ENCODE results near the gene XKRX. TPM values are rescaled to one million over a fixed set of nuclear protein-coding genes. Genes with fewer than 3 reads are reported as not detected.

The XKRX gene
- total RNA-seq, 1 experiment from 2014 or later = 0.21 TPM

DNA sequence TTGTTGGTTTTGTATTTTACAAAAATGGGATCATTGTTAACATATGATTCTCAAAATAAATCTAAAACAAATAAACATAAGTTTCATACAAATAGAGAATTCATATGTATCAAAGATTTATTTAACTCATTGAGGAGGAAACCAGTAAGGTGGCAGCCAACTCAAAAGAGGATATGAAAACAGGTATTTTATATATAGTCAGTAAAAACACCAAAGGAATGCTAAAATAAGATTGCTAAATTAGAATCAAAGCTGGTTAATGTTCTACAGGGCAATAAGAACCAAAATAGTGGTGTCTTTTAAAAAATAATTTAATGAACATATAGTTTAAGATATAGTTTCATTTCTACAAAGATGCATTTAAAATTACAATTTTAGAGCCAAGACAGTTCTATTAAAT is 23.1 kb downstream of the XKRX start:
- no peaks in the 10 kb centered on the region for H3K4me1 ChIP-seq (ENCODE audit: control insufficient read depth, insufficient read depth, low read length)
- TF ChIP-seq REST (IDR thresholded peaks at IDR 0.05; ENCODE audit: insufficient read depth in 1 of 2, low read depth in 2 of 2, low read length in 1 of 2) (no peak), POLR2AphosphoS5 (IDR thresholded peaks at IDR 0.05; ENCODE audit: low read depth, low read length) (no peak), SIN3A (IDR thresholded peaks at IDR 0.05; ENCODE audit: borderline replicate concordance, insufficient read depth, low read depth, low read length) (no peak), TCF7L2 (IDR thresholded peaks at IDR 0.05; ENCODE audit: low read depth, low read length) (no peak)
- TF ChIP-seq, protein P1, sequence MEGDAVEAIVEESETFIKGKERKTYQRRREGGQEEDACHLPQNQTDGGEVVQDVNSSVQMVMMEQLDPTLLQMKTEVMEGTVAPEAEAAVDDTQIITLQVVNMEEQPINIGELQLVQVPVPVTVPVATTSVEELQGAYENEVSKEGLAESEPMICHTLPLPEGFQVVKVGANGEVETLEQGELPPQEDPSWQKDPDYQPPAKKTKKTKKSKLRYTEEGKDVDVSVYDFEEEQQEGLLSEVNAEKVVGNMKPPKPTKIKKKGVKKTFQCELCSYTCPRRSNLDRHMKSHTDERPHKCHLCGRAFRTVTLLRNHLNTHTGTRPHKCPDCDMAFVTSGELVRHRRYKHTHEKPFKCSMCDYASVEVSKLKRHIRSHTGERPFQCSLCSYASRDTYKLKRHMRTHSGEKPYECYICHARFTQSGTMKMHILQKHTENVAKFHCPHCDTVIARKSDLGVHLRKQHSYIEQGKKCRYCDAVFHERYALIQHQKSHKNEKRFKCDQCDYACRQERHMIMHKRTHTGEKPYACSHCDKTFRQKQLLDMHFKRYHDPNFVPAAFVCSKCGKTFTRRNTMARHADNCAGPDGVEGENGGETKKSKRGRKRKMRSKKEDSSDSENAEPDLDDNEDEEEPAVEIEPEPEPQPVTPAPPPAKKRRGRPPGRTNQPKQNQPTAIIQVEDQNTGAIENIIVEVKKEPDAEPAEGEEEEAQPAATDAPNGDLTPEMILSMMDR (IDR thresholded peaks at IDR 0.05) = no peak
- DNase-seq (ENCODE audit: low read depth, low spot score) (no peak), ATAC-seq (no peak)
- in situ Hi-C loops (cut with HindIII; ENCODE audit: low pct_unique_long_range_greater_than_20kb, low sequenced_read_pairs) = no loop called here
- CTCF ChIA-PET = no interaction called here
- no TSS peak for BruUV-seq (replicated peaks)
- no peaks in the 10 kb centered on the region for H3K36me3 ChIP-seq (ENCODE audit: control insufficient read depth, insufficient read depth, low read length)
- H3K9me3 ChIP-seq (ENCODE audit: control insufficient read depth, insufficient read depth, low read depth, low read length) = 0 out of 2 replicates have a peak, but pooled peaks cover 5% of the 10 kb centered on the region
- intact Hi-C loops (cut with micrococcal nuclease; ENCODE audit: unreplicated experiment) = no loop called here
- no peak overlapping the region for H3K4me3 ChIP-seq (ENCODE audit: low read depth in 2 of 2, low read length in 2 of 2)
- POLR2A ChIA-PET = no interaction called here
- H3K27me3 ChIP-seq (ENCODE audit: control insufficient read depth, insufficient read depth, low read length) = no peaks in the 10 kb centered on the region
- H3K27ac ChIP-seq (ENCODE audit: low read length) = no peak overlapping the region

DNA sequence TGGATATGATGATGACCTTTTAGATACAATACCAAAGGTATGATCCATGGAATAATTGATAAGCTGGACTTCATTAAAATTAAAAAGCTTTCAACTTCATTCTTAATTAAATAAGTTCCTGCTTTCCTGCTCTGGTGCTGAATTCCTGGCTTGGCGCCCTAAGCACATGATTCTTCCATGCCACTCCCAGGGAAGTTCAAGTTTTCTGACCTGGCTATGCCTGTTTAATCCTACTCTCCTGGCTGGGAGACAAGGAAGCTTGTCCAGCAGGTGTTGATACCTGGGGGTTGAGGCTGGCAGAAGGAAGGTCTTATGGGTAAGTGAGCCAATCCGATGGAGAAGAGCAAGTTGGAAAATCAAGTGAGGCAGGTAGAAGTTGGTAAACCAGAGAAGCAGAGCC is 24.3 kb downstream of the XKRX start:
- no peak for ATAC-seq
- POLR2A ChIA-PET = no interaction called here
- H3K27me3 ChIP-seq (ENCODE audit: control insufficient read depth, insufficient read depth, low read length) = no peaks in the 10 kb centered on the region
- H3K36me3 ChIP-seq (ENCODE audit: control insufficient read depth, insufficient read depth, low read length) = no peaks in the 10 kb centered on the region
- CTCF ChIA-PET = no interaction called here
- H3K9me3 ChIP-seq (ENCODE audit: control insufficient read depth, insufficient read depth, low read depth, low read length) = 0 out of 2 replicates have a peak, but pooled peaks cover 5% of the 10 kb centered on the region
- DNase-seq (ENCODE audit: low read depth, low spot score) = no peak
- H3K4me3 ChIP-seq (ENCODE audit: low read depth in 2 of 2, low read length in 2 of 2) = no peak overlapping the region
- intact Hi-C loops (cut with micrococcal nuclease; ENCODE audit: unreplicated experiment) = no loop called here
- in situ Hi-C loops (cut with HindIII; ENCODE audit: low pct_unique_long_range_greater_than_20kb, low sequenced_read_pairs) = no loop called here
- no peaks in the 10 kb centered on the region for H3K4me1 ChIP-seq (ENCODE audit: control insufficient read depth, insufficient read depth, low read length)
- TF ChIP-seq, protein P1 (IDR thresholded peaks at IDR 0.05) = no peak
- TF ChIP-seq SIN3A (IDR thresholded peaks at IDR 0.05; ENCODE audit: borderline replicate concordance, insufficient read depth, low read depth, low read length) (no peak), POLR2AphosphoS5 (IDR thresholded peaks at IDR 0.05; ENCODE audit: low read depth, low read length) (no peak), TCF7L2 (IDR thresholded peaks at IDR 0.05; ENCODE audit: low read depth, low read length) (no peak), REST (IDR thresholded peaks at IDR 0.05; ENCODE audit: insufficient read depth in 1 of 2, low read depth in 2 of 2, low read length in 1 of 2) (no peak)
- H3K27ac ChIP-seq (ENCODE audit: low read length) = no peak overlapping the region
- BruUV-seq (replicated peaks) = no TSS peak

Data from Panc1 (cell line).